Loucy (cell line): ENCODE data around the gene INHA.

ENCODE experiments used
- EZH2phosphoT487 ChIP-seq: fragments of 200-600 bp; IDR thresholded peaks from 2 replicates; pipeline ENCODE4 v1.6.1; 2018; ENCODE audit warnings: antibody characterized with exemption, mild to moderate bottlenecking, moderate library complexity, borderline replicate concordance
- TF ChIP-seq, protein P1 (sequence below): fragments of 200-600 bp; sonication (generic); conservative IDR thresholded peaks from 2 replicates; pipeline ENCODE4 v1.5.1; 2014; ENCODE audit warnings: mild to moderate bottlenecking, antibody characterized with exemption, low read length

DNA sequence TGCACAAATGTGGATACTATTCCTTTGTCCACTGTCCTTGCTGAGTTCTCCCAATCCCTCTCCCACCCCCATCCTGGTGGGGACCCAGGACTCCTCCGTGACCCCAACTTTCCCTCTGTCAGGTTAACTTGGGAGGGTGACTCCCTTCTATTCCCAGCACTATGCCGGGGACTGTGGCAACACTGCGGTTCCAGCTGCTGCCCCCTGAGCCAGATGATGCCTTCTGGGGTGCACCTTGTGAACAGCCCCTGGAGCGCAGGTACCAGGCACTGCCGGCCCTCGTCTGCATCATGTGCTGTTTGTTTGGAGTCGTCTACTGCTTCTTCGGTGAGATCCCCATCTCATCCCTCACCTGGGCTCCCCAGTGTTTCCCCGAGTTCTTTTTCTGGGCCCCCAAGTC is 27.5 kb upstream of the INHA start:
- TF ChIP-seq, protein P1, sequence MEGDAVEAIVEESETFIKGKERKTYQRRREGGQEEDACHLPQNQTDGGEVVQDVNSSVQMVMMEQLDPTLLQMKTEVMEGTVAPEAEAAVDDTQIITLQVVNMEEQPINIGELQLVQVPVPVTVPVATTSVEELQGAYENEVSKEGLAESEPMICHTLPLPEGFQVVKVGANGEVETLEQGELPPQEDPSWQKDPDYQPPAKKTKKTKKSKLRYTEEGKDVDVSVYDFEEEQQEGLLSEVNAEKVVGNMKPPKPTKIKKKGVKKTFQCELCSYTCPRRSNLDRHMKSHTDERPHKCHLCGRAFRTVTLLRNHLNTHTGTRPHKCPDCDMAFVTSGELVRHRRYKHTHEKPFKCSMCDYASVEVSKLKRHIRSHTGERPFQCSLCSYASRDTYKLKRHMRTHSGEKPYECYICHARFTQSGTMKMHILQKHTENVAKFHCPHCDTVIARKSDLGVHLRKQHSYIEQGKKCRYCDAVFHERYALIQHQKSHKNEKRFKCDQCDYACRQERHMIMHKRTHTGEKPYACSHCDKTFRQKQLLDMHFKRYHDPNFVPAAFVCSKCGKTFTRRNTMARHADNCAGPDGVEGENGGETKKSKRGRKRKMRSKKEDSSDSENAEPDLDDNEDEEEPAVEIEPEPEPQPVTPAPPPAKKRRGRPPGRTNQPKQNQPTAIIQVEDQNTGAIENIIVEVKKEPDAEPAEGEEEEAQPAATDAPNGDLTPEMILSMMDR: no peak
- no peak for TF ChIP-seq EZH2phosphoT487
